ENCODE measurements around the gene CFAP300. TPM values are rescaled to one million over a fixed set of nuclear protein-coding genes. Genes with fewer than 3 reads are reported as not detected.

The CFAP300 gene
- total RNA-seq, 4 donors from 2014 or later, result 0.31 to 2.9 (median 1.6) TPM

GRCh38 chr11:102050927-102051575 is 3.8 kb downstream of the CFAP300 start:
- Histone ChIP-seq H3K27ac (no peak overlapping the region), H3K27me3 (peaks cover 0 to 17% (median 0%) of the 10 kb centered on the region in 4 donors), H3K9me3 (no peaks in the 10 kb centered on the region), H3K36me3 (no peaks in the 10 kb centered on the region), H3K4me3 (no peak overlapping the region), H3K4me1 (peaks cover 0 to 17% (median 0%) of the 10 kb centered on the region in 3 donors)
- intact Hi-C loops (cut with DNase I), result no loop called here
- DNase-seq, result no peak
- WGBS, 2 donors, result 68 to 85% methylated on average over 5 of the region's 5 CpGs
- no peak for TF ChIP-seq CTCF (IDR thresholded peaks at IDR 0.05)
- no peak for TF ChIP-seq POLR2A (IDR thresholded peaks at IDR 0.05)

GRCh38 chr11:102061276-102061675 is 14.0 kb downstream of the CFAP300 start:
- no peaks in the 10 kb centered on the region for H3K9me3 ChIP-seq
- TF ChIP-seq CTCF (IDR thresholded peaks at IDR 0.05), result peak in 1 of 6 experiments; percentile 14
- no peak for TF ChIP-seq POLR2A (IDR thresholded peaks at IDR 0.05)
- 55 to 62% methylated on average over 2 of the region's 2 CpGs for WGBS, 2 donors
- intact Hi-C loops (cut with DNase I), result no loop called here
- no peak for DNase-seq
- no peak overlapping the region for H3K27ac ChIP-seq
- H3K36me3 ChIP-seq, result no peaks in the 10 kb centered on the region
- H3K4me3 ChIP-seq, result no peak overlapping the region
- H3K4me1 ChIP-seq, result peaks cover 0 to 13% (median 3%) of the 10 kb centered on the region in 3 donors
- no peaks in the 10 kb centered on the region for H3K27me3 ChIP-seq

GRCh38 chr11:102062106-102062505 is 14.9 kb downstream of the CFAP300 start:
- TF ChIP-seq CTCF (IDR thresholded peaks at IDR 0.05), result no peak
- TF ChIP-seq POLR2A (IDR thresholded peaks at IDR 0.05), result no peak
- intact Hi-C loops (cut with DNase I), result no loop called here
- Histone ChIP-seq H3K36me3 (no peaks in the 10 kb centered on the region), H3K27ac (no peak overlapping the region), H3K9me3 (no peaks in the 10 kb centered on the region), H3K4me3 (no peak overlapping the region), H3K4me1 (peaks cover 0 to 13% (median 3%) of the 10 kb centered on the region in 3 donors), H3K27me3 (no peaks in the 10 kb centered on the region)
- WGBS, 2 donors, result 88 to 89% methylated on average over 2 of the region's 2 CpGs
- no peak for DNase-seq

GRCh38 chr11:102064316-102064715 is 17.1 kb downstream of the CFAP300 start:
- no peaks in the 10 kb centered on the region for H3K36me3 ChIP-seq
- H3K4me3 ChIP-seq, result no peak overlapping the region
- WGBS, 2 donors, result 32 to 50% methylated on average over 2 of the region's 2 CpGs
- DNase-seq, result no peak
- no peaks in the 10 kb centered on the region for H3K9me3 ChIP-seq
- peak overlapping the region in 1 of 4 donors; percentile 40 for H3K27ac ChIP-seq
- TF ChIP-seq CTCF (IDR thresholded peaks at IDR 0.05) (no peak), POLR2A (IDR thresholded peaks at IDR 0.05) (no peak)
- intact Hi-C loops (cut with DNase I), result no loop called here
- no peaks in the 10 kb centered on the region for H3K27me3 ChIP-seq
- peaks cover 0 to 13% (median 3%) of the 10 kb centered on the region in 3 donors for H3K4me1 ChIP-seq

- no peak for DNase-seq
- intact Hi-C loops (cut with DNase I), result no loop called here
- Histone ChIP-seq H3K4me1 (no peaks in the 10 kb centered on the region), H3K27me3 (no peaks in the 10 kb centered on the region), H3K4me3 (no peak overlapping the region), H3K27ac (no peak overlapping the region), H3K9me3 (peaks cover 0 to 23% (median 14%) of the 10 kb centered on the region in 3 donors), H3K36me3 (no peaks in the 10 kb centered on the region)
- WGBS, 2 donors, result 0 to 27% methylated on average over 1 of the region's 1 CpG
- no peak for TF ChIP-seq POLR2A (IDR thresholded peaks at IDR 0.05)
- no peak for TF ChIP-seq CTCF (IDR thresholded peaks at IDR 0.05)
Observed at GRCh38 chr11:102070766-102071165, 23.5 kb downstream of the CFAP300 start.

Data from esophagus squamous epithelium (tissue), 5 donors.